Stimulated activated CD4-positive, alpha-beta T cell treated with anti-CD3 and anti-CD28 coated beads, Interleukin-1b, Interleukin-23, amount 100 ng/mL, for 4 hours (primary cell): ENCODE results near the gene ZNF283.
"Not testable (repeated sequence)": the region's sequence is repeated elsewhere in the genome, so short reads cannot be mapped to it uniquely, and the experiment has no call there.

Experiments
- DNase-seq, 2 donors: peaks; one replicate each; pipeline ENCODE4 v3.0.0-alpha.2; 2020; ENCODE audit warnings: low read depth in 2 of 2

Gene ZNF283

GRCh38 chr19:43799502-43800142 is 27.5 kb upstream of the ZNF283 start:
- no peak for DNase-seq

- DNase-seq: no peak
Measured at GRCh38 chr19:43802216-43802951, 24.7 kb upstream of the ZNF283 start, which contains the start of gene LYPD5. Gene LYPD5, minus strand, starts transcription at chr19:43802447. Its CDS starts 67 bp downstream, at chr19:43802380.

GRCh38 chr19:43804432-43804831 is 22.7 kb upstream of the ZNF283 start:
- DNase-seq: no peak

- not testable (repeated sequence) for DNase-seq
Measured at GRCh38 chr19:43806401-43806800, 20.7 kb upstream of the ZNF283 start.

GRCh38 chr19:43806848-43807247 is 20.3 kb upstream of the ZNF283 start:
- DNase-seq: no peak

- no peak for DNase-seq
Measured at GRCh38 chr19:43807651-43808050, 19.5 kb upstream of the ZNF283 start.

GRCh38 chr19:43809762-43810696 is 17.1 kb upstream of the ZNF283 start:
- no peak for DNase-seq

GRCh38 chr19:43811837-43812236 is 15.3 kb upstream of the ZNF283 start:
- DNase-seq: no peak

- no peak for DNase-seq
Measured at GRCh38 chr19:43812259-43812658, 14.9 kb upstream of the ZNF283 start.

- DNase-seq: no peak
Measured at GRCh38 chr19:43812688-43813087, 14.4 kb upstream of the ZNF283 start.

GRCh38 chr19:43814663-43815352 is 12.3 kb upstream of the ZNF283 start:
- DNase-seq: no peak

- DNase-seq: not testable (repeated sequence)
Measured at GRCh38 chr19:43817454-43817853, 9.7 kb upstream of the ZNF283 start.

GRCh38 chr19:43818500-43818899 is 8.6 kb upstream of the ZNF283 start:
- no peak for DNase-seq

GRCh38 chr19:43820098-43820883 is 6.8 kb upstream of the ZNF283 start:
- DNase-seq: peak in 1 of 2 donors; percentile 34

- DNase-seq: no peak
Measured at GRCh38 chr19:43820884-43821215, 6.3 kb upstream of the ZNF283 start.

- not testable (repeated sequence) for DNase-seq
Measured at GRCh38 chr19:43823856-43824255, 3.3 kb upstream of the ZNF283 start.

- not testable (repeated sequence) for DNase-seq
Measured at GRCh38 chr19:43824572-43824971, 2.5 kb upstream of the ZNF283 start.

GRCh38 chr19:43839139-43839538 is 12.0 kb downstream of the ZNF283 start:
- DNase-seq: no peak

GRCh38 chr19:43842007-43842406 is 14.9 kb downstream of the ZNF283 start:
- DNase-seq: no peak

GRCh38 chr19:43847246-43847645 is 20.1 kb downstream of the ZNF283 start:
- no peak for DNase-seq

- DNase-seq: no peak
Measured at GRCh38 chr19:43847884-43848283, 20.8 kb downstream of the ZNF283 start.
